Kidney tubule cell (primary cell): ENCODE measurements around the gene TLR10.
"Not testable (repeated sequence)": the region's sequence is repeated elsewhere in the genome, so short reads cannot be mapped to it uniquely, and the experiment has no call there.

Experiments used
- DNase-seq: peaks from one replicate; pipeline ENCODE4 v3.0.0-alpha.2; 2018; ENCODE audit warnings: low spot score

TLR10 gene

DNA sequence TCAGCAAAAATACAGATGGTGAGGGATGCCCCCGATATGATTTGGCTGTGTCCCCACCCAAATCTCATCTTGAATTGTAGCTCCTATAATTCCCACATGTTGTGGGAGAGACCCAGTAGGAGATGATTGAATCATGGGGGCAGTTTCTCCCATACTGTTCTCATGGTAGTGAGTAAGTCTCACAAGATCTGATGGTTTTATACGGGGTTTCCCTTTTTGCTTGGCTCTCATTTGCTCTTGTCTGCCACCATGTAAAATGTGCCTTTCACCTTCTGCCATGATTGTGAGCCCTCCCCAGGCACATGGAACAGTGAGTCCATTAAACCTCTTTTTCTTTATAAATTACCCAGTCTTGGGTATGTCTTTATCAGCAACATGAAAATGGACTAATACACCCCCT lies 15.8 kb downstream of the TLR10 start:
- DNase-seq = not testable (repeated sequence)

DNA sequence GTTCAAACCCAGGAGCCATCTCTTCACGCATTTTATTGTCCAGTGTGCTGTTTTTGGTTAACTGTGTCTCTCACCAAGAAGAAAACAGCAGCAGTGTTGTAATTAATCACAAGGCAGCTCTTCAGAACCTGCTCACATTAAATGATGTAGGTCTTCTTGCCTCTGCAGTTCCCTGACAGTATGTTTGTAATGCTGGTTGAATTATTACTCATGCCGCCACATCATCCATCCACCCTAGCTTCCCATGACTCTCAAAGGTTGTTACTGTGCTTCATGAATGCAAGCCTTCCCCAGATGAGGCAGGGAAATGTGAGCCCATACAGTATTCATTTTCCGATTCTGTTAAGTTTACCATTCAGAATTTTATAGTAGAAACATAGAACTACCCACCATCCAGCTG lies 17.4 kb downstream of the TLR10 start:
- DNase-seq = peak; percentile 65

DNA sequence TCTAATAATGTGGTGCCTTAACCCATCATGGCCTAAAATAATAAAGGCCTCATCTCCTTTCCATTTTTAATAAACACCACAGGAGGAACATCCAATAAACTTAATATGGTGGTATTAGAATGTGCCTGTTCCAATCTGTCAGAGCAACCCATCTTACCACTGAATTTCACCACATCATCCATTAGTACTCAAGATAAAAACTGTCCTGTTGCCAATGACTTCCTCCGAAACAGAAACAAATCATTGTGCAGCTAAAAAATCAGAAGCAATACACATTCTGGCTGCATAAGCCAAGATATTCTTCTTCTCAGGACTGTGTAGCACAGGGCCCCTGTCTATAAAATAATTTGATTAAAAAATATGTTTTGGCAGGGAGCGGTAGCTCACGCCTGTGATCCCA lies 18.5 kb downstream of the TLR10 start:
- no peak for DNase-seq

DNA sequence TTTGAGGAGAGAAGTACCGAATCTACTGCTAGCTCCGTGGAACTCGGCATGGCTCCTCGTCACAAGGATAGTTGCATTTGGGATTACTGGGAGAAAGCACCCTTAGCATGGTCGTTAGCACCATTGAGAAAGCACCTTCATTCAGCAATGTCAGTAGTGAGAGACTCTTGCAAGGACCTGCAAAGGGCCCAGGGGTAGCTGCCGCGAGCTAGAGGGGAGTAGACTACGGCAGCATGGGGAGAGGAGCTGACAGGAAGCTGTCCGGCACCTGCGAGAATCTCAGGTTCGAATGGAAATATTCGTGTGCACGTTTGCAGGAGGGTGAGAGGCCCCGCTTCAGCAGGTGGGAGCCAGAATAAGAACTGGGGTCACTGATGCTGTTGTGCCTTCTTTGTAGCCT lies 20.2 kb downstream of the TLR10 start:
- no peak for DNase-seq

DNA sequence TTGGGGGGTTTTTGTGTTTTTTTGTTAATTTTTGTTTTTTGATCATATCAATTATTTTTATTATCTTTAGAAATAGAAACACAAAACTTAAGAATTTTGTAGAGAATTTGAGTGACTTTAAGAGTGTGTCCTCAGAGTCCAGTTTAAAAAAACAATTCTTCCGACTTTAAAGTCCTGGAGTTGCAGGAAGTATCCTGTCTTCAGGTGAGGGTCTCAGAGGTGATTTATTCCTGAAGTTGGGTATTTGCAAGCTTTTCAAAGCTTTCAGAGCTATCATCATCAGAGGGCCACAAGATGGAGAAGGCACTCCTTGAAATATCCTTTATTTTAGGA lies 23.0 kb downstream of the TLR10 start:
- DNase-seq = no peak

DNA sequence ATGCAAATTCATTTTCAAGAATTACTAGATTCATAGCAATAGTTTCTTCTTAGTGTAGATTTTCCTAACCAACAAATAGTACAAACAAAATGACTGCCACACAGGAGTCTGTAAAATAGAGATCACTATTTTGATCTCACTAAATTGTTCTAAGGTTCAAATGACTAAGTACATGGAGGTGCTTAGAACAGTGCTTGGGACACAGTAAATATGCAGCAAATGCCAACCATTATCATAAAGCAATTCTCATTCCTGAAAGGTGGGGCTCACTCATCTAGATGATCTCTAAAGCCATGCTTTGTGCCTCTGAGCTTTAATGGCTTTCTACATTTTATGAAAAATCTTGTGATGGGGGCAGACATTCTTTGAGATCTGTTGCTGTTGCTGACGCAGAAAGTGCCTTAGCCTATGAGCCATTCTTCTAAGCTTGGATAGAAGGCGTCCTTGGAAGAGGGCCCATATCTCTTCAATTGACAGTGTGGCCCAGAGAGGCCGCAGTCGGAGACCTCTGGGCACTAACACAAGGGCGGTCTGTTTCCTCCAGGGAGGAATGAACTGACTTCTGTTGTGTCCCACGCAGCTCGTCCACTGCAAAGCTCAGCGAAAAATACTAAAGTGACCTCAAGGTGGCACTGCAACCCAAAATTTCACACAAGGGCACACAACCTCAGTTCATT lies 23.5 kb downstream of the TLR10 start:
- peak; percentile 40 for DNase-seq

DNA sequence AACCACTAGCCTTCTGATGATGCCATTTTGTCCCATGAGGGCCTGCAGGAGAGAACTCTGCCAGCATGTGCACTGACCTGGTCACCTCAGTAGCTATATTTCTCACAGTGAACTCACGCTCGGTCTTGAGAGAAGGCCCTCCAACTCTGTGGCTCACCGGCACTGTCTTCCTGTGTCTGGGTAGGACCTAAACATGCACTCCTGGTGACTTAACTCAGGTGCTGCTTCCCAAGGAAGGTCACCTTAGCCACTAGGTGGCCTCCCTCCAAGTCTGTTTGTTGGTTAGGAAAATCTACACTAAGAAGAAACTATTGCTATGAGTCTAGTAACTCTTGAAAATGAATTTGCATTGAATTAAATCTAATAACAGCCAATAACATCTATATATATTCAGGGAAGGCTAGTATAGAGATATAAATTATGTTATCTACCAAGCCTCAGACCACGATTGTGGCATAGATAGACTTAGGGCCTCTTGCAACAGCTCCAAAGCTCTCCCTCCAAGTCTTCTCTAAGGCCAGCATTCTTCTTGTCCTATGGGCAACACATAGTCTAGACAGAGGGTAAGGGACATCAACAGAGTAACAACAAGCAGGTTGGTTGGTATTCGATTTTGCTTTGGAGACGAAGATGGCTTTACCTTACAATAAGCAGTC lies 24.7 kb downstream of the TLR10 start:
- peak; percentile 47 for DNase-seq

DNA sequence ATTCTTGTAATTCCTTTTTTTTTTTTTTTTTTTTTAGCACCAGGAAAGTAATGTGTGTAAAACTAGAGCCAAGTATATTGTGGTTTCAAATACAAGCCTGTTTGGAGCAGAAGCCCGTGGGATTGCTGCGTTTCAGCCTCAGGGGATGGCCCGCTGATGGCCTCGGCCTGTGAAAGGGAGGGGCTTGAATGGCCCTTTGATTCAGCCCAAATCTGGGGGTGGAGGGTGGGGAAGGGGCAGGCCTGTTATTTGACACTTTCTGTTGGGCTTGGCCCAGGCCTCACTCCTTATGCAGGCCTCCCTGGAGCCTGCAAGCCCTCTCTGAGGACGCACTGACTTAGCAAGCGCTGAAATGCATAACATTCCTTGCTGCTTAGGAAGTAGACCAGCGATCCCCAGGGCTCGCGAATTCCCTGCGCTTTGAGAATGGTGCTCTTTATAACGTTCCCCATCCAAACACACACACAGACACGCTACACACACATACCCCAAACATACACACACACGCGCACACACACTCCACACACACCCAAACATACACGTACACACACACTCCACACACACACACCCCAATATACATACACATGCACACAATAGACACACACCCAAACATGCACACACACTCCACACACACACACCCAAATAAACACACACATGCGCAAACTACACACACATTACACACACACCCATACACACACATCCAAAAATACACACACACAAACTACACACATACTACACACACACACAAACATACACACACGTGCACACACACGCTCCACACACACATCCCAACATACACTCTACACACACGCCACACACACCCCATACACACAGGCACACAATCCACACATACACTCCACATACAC lies 29.6 kb downstream of the TLR10 start:
- peak; percentile 91 for DNase-seq

DNA sequence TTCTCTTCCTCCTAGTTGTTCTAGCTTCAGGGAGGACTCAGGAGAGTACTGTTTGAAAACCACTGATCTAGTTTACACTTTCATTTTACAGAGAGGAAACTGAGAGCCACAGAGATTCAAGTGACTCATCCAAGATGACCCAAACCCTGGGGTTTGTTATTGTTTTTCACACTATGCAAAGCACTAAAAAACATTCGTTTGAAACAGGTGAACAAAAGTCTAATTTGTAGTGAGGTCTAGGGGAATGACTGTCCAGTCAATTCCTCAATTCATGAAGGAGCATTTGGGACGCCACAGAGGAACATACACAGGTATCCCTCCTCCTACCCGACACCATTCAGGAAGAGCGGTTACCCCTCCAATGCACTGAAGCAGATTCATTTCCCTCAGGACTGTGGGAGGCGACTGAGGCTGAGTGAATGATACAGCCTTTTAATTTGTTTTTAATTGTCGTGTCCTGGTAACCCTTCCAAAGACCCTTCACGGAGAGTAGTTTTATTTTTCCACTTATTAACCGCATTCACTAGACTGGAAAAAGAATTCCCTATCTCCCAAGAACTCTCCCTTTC lies 30.3 kb downstream of the TLR10 start:
- peak; percentile 84 for DNase-seq

DNA sequence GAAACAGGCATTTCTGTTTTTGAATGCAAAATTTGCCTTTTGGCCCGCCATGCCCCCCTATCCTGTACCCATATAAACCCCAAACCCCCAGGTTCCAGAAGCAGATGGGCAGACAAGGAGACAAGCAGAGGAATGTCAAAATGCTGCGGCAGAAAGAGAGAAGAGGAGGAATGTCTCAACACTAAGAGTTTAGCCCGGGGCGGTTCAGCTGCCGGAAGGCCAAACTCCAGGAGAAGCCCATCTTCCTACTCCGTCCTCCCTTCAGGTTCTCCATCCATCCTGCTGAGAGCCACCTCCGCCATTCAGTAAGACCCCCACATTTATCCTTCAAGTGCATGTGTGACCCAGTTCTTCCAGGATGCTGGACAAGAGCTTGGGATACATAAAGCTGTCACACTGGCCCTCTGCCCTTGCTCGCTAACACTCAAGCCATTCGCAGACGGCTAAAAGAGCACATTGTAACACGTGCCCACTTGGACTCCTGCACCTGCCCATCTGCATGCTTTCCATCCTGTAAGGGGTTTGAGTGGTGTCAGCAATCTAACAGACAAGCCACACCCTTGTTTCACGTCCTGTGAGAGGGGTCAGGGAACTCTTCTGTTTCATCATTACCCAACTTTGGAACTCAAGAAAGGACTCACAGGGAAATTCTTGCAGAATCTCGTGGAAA lies 31.3 kb downstream of the TLR10 start:
- DNase-seq = no peak

DNA sequence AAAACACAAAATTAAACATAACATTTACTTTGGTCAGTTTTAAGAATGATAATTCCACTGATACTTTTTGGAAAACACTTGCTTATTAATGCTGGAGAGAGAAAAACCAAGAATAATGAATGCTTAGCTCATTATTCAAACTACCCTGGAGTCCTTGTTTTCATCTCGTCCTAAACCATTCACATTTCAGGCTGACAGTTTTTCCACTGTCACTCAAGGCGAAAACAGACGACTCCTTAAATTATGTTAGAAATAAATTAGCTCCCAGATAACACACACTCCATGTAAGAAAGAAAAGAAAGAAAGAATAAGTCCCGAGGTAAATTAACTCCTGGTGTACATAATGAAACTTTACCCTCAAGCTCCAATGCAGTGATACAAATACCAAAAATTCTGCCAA lies 33.5 kb downstream of the TLR10 start:
- DNase-seq = no peak

DNA sequence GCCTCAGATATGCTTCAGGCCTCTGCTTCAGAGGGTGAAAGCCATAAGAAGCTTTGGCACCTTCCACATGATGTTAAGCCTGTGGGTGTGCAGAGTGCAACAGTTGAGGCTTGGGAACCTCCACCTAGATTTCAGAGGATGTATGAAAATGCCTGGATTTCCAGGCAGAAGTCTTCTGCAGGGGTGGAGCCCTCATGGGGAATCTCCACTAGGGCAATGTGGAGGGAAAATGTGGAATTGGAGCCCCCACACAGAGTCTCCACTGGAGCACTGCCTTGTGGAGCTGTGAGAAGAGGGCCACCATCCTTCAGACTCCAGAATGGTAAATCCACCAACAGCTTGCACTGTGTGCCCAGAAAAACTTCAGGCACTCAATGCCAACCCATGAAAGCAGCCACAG lies 35.2 kb downstream of the TLR10 start:
- no peak for DNase-seq

DNA sequence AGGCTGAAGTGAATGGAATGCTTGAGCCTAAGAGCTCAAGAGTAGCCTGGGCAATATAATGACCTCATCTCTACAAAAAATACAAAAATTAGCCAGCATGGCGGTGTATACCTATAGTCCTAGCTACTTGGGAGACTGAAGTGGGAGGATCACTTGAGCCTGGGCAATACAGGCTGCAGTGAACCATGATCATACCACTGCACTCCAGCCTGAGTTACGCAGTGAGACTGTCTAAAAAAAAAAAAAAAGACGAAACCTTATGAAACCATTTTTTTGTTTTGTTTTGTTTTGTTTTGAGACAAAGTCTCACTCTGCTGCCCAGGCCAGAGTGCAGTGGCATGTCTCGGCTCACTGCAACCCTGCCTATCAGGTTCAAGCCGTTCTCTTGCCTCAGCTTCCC lies 36.9 kb downstream of the TLR10 start:
- no peak for DNase-seq

DNA sequence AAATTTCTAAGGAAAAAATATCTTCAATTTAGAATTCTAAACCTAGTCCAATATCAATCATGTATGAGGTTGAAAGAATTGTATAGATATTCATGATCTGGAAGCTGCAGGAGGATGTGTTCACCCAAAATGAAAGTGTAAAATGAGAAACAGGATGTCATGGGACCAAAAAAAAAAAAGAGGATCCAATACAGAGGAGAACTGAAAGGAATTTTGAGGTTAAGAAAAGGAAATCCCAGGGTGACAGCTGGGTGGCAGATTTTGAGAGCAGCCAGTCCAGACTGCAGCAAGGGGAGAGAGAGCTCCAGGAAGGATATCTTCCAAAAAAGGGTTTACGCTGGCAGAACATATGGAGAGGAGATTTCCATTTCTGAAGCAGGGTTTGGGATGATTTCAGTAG lies 38.9 kb downstream of the TLR10 start:
- no peak for DNase-seq

DNA sequence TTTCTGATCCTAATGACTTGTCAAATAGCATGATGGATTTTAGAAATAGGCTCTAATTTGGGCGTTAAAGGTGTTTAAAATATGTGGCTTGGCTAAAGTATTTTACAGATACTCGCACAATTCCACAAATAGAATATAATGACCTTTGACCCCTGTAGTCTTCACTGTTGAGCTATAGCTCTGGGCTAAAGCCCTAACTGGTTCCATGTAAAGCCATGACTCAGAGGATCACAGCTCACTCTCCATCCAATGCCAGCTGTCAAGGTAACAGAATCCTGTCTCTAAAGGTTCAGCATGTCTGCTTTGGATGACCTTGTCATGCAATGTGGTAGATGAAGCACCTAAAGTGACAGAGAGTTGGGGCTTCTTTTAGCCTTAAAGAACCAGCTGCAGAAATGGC lies 42.5 kb downstream of the TLR10 start:
- DNase-seq = no peak

DNA sequence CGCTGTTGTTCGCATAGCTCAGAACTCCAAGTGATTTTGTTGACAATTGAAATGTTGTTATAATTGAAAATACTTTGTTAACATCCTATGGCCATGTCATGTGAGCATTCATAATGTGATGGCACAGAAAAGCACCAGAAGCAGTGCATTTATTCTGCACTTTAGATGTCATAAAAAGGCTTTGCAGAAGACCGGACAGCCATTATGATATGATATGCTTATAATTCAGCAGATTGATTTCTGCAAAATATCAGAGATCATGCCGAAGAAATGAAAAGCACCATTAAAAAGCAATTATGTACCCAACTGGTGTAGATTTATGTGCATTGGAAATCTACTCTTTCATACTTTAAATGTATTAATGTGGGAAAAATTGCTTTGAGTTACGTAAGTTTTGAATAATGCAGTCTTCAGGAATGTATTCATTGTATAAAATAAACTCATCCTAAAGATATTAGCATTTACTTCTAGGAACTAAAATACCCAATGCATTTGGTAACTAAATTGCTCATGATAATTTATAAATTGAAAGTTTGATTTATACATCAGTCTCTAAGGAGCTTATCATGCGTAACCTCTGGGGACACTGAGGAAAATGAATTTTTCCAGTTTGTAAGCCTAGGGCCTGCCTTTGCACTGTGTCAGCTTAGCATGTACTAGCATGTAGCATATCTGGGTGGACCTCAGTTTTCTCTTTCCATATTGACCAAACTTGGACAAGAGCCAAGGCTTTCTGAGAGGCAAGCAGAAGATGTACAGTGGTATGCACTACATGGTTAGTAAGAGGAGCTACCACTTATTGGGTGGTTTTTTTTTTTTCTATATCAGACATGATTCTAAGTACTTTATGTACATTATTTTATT lies 43.6 kb downstream of the TLR10 start:
- no peak for DNase-seq

DNA sequence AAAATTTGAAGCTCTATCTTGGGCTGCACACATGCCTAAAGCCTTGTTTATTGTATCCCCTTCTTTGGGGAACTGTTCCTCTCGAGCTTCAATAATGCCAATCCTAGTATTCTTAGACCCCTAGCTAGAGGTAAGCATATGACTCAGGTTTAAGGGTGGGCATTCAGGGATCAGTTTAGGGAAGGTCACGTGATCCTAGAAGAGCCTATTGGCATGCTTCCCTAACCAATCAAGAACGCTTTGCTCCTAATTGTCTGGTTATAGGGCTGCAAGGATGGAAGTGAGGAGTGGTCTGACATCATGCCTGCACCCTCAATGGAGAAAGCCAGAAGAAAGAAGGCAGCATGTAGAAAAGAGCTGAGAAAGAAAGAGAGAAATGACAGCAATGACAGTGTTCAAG lies 46.9 kb downstream of the TLR10 start:
- no peak for DNase-seq

DNA sequence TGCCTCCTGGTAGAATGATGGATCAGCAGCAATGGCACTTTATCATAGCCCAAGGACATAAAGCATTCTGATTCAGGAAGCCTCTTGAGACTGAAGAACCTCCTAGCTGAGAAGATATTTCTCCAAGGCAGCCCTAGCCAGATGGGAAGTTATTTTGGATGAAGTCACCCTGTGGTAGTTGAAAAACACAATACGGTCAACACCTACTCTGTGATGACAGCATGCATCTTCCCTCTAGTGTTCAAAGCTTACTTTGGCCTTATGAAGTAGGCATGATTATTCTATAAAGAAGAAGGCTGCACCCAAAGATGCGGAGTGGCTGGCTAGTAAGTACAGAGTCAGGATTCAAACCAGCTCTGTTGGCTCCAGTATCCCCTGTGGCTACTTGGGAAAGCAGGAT lies 47.9 kb downstream of the TLR10 start:
- no peak for DNase-seq

DNA sequence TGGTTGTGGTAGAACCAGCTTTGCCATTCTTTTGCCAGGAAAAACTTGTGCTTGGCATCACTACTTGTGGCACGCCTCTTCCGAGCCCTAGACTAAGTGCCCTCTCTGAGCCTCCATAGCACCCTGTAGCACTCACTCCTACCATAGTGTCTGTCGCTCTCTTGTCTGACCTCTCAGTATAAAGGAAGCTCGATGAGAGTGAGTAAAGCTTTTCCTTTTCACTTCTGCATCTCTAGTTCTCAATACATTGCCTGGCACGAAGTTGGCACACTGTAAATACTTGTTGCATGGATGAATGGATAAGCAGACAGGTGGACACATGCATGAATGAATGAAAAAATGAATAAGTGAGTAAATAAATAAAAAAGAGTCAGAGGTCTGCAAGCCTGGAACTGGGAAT lies 48.3 kb downstream of the TLR10 start:
- no peak for DNase-seq

DNA sequence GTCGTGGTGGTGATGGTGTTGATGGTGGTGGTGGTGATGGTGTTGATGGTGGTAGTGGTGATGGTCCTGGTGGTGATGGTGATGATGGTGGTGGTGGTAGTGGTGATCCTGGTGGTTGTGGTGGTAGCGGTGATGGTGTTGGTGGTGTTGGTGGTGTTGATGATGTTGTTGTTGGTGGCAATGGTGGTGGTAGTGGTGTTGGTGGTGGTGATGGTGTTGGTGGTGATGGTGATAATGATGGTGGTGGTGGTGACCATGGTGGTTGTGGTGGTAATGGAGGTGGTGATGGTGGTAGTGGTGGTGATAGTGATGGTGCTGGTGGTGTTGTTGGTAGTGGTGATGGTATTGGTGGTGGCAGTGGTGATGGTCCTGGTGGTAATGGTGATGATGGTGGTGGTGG lies 49.1 kb downstream of the TLR10 start:
- no peak for DNase-seq

DNA sequence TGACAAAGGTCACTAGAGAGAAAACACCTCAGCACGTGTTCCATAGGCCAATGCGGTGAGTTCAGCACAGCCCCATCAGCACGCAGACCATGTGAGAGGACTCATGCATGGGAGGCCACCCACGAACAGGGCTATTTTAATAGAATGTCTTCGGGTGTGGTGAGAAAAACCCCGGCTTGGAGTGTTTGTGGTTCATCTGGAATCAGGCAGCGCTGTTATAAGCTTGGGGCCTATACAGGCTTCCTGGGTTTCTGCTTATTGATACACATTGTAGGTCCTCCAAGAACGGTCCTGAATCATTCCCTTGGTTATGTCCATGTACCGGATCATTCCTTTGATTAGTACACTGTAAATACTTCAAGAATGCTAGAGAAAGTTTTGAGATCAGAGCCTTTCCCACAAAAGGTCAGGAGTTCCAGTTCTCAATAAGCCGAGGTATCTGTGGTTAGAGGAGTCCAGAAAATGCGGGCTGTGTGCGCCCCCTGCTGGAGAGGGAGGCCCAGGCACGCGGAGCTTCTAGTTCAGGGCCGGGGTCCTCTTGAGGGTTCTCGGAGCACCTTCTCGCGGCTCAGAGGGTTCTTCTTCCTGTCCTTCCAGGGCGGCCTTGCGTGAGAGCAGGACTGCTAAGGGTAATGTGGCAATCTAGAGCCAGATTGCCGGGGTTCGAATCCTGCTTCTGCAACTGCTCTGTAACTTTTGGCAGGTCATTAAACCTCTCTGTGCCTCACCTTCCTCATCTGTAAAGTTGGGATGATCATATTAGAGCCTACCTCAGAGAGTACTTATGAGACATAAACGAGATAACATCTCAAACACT lies 51.8 kb downstream of the TLR10 start:
- peak; percentile 89 for DNase-seq
